ENCODE data around the gene ADAMTS2.

DNA sequence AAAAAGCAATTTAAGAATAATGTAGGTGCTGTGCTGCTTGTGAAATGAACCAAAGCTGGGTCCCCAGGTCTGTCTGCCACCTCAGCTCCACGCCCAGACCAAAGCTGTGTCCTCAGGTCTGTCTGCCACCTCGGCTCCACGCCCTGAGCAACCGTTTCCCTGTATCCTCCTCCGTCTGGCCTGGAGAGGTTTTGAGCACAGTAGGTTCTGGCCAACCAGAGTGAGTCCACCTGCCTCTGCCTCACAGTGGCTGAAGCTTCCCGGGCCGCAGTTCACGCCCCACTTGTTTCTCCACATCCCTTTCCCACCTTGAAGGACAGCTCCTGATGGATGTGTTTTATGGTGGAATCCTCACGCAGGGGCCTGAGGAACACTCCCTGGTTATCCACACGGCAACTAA, 120.5 kb downstream of the ADAMTS2 start:
- TF ChIP-seq POLR2AphosphoS5 (IDR thresholded peaks at IDR 0.05; ENCODE audit: borderline replicate concordance, low read depth, low read length) (no peak), EZH2 (IDR thresholded peaks at IDR 0.05) (no peak), FOXP2 (optimal IDR thresholded peaks at IDR 0.05; ENCODE audit: control extremely low read depth, extremely low read length, insufficient read depth) (no peak)
